C1 segment of cervical spinal cord (tissue), 14 donors: ENCODE results near the gene TOE1.

ENCODE experiments used
- DNase-seq, 14 donors: peaks; one replicate each; lab custom pipeline; 2025; lab: John Stamatoyannopoulos, UW

The TOE1 gene

DNA sequence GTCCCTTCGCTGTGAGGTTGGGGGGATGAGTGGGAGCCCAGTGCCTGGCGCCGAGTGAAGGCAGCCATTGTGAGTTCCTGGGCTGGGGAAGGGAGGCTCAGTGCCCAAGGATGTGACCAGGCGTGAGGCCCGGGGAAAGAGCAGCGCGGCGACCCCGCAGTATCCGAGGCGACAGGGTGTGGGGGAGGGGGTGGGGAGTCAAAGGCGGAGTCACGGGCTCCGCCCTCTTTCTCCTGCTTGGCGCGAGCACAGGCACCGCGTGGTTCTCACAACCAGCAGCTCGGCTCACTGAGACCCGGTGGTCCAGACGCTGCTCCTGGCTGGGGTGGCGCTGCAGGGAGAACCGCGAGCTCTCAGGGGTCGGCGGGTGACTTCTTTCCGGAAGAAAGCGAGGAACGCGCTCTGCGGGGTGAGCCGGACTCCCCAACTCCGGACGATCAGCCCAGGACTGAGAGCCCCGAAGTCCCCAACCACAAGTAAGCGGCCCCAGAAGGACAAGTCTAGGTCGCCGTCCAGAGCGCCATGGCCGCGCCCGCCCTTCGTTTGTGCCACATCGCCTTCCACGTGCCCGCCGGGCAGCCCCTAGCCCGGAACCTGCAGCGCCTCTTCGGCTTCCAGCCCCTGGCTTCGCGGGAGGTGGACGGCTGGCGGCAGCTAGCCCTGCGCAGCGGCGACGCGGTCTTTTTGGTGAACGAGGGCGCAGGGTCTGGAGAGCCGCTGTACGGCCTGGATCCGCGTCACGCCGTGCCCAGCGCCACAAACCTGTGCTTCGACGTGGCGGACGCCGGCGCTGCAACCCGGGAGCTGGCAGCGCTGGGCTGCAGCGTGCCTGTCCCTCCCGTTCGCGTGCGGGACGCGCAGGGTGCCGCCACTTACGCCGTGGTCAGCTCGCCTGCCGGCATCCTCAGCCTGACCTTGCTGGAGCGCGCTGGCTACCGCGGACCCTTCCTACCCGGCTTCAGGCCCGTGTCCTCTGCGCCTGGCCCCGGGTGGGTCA lies 13.0 kb upstream of the TOE1 start, which contains the start of gene HPDL:
HPDL (plus strand) TSS at position 269 of the 997 bp plus-strand sequence; CDS start at position 523, 254 bp downstream.
- peak in 13 of 14 donors; percentile 26 to 87 (median 72) for DNase-seq

DNA sequence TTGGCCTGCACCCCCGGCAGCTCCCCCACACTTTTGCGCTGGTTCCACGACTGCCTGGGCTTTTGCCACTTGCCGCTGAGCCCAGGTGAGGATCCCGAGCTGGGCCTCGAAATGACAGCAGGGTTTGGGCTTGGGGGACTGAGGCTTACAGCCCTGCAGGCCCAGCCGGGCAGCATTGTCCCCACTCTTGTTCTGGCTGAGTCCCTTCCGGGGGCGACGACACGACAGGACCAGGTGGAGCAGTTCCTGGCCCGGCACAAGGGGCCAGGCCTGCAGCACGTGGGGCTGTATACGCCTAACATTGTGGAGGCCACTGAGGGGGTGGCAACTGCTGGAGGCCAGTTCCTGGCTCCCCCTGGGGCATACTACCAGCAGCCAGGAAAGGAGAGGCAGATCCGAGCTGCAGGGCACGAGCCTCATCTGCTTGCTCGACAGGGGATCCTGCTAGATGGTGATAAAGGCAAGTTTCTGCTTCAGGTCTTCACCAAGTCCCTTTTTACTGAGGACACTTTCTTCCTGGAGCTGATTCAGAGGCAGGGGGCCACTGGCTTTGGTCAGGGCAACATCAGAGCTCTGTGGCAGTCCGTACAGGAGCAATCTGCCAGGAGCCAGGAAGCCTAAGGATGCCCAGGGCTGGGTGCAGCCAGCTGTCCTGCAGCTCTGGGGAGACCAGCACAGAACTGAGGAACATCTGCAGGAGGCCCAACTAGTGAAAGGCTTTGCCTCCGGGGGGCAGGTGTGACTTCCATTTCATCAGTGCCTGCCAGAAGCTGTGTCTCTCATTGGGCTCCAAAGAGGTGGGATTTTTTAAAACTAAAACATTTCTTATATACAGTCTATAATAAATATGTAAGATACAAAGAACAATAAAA lies 12.1 kb upstream of the TOE1 start:
- DNase-seq: peak in 2 of 14 donors; percentile 25 to 34

DNA sequence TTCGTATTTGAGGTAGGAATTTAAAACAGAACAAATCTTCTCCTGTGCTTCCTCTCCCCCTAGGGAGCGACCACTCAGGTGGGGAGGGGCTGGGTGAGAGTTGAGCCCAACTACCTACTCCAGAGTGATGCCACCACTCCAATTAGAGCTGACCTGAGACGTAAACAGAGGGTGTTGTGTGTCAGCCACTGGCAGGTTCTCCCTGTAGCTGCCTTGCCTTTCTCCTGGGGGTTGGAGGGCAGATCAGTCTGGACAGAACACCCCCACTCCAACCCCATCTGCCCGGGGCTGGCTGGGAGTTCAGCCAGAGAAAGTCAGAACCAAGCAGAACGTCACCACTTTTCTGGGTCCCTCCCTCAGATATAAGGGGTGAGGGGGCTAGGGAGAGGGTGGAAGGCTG lies 11.3 kb upstream of the TOE1 start:
- DNase-seq: peak in 1 of 14 donors; percentile 4

DNA sequence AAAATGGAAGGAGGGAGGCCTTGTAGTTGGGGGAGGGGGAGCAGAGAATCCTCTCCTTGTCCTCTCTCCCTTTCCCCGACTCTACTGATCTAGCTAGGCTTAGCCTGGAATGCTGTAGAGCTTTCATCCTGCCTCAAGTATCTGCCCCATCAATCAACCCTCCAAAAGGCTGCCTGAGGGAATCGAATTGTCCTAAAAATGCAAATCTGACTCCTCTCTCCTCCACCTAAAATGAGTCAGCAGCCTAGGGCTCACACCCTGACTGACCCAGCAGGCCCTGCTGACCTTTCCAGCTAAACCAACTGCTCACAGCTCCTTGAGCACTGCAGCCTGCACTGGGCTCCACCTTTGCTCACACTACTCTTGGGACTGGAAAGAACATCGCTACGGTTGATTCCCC lies 10.5 kb upstream of the TOE1 start:
- no peak for DNase-seq

DNA sequence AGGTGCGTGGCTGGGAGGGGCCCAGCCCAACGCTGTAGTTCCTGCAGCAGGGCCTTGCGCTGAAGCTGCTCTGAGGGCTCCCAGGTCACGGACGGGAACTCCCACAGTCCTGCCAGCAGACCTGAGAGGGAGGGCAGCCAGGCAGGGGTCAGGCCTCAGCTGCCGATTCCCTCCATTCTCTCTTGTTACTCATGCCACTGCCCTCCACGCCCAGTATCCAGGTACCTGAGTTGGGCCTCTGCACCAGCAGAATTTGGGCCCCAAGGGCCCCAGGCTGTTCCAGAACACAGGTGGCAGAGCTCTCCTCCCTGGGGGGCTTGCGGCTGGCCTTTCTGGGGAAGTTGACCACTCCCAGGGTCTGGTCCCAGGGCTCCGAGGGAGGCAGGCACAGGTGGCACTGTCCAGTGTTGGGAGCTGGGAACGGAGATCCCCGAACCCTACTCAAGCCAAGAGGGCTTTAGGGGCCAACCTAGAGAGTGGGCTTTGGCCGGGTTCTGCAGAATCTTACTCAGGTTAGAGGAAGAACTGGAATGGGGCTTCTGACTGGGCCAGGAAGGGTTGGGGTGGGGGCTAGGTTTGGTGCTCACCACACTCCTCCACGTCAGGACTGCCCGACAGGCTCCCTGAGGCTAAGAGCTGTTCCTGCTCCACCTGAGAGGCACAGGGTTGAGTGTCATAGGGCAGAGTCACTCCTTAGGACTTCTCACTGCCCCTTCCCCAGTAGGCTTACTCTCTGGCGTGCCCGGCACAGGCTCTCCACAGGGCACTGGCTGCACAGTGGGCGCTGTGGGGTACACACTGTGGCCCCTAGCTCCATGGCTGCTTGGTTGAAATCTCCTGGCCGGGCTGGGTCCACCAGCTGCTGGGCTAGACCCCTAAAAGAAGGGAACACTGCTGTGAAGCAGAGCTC lies 8.3 kb upstream of the TOE1 start:
- no peak for DNase-seq

DNA sequence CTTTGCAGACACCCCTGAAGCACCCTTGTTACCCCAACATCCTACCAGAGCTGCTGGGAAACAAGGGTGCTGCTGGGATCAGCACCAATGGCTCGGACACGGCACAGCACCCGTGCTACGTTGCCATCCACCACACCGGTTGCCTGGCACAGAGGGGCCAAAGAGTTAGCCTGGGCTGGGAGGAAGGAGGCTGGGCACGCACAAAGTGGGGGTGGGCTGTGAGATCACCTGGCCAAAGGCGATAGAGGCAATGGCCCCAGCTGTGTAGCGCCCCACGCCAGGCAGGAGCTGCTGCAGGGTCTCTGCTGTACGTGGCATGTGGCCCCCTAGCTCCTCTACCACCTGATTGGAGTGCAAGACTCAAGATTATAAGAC lies 7.6 kb upstream of the TOE1 start:
- DNase-seq: no peak

DNA sequence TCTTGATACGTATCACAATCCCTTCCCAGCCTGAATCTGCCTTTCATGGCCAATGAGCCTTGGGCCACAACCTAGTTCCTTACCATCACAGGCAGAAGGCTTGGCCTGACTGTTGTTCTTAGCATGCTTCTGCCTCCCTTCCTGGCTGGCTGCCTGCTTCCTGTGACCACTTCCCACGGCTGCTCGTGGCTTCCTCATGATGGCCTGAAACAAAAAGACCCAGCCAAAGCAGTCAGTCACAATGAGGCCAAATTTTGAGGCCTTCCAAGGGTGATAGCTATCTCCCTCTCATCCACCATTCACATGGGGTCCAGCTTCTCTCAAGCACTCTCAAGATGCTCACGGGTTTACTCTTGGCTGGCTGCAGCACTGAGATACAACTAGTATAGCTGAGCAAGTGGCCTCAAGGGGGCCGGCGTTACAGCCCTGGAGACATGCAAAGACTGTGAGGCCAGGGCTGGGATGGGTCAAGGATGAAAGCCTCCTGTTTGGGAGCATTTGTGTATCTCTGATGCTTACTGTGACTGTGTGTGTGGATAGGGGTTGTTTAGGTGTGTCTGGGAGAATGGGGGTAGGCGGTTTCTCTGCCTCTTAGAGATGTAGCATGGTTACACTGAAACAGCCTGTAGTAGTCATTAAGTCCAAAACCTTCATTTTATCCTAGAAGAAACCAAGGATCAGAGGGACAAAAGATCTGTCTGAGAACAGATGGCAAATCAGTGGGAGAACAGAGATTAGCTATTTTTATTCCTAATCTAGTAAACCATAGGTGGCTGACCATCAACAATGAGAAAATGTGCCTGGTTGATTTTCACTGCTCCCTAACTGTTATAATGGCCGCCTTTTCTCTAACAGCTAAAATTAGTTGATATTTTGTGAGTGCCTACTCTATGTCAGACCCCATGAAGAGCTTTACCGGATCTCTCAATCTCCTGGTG lies 5.4 kb upstream of the TOE1 start:
- peak in 7 of 14 donors; percentile 6 to 90 (median 22) for DNase-seq

DNA sequence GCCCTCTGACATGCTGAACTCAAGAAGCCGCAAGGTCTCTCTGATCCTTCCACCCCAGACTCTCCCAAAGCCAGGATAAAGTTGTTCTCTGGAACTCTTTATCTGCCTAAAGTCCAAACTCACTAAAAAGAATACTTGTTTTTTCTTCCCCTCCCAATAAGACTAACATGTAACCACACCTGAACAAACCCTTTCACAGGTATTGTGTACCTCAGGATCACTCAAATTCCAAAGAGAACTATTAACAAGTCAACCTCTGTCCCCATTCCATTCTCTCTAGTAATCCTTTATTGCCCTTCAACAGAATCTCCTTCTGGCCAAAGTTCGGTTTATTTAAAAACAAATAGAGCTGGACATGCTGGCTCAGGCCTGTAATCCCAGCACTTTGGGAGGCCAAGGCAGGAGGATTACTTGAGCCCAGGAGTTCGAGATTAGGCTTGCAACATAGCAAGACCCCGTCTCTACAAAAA lies 4.1 kb upstream of the TOE1 start:
- no peak for DNase-seq

DNA sequence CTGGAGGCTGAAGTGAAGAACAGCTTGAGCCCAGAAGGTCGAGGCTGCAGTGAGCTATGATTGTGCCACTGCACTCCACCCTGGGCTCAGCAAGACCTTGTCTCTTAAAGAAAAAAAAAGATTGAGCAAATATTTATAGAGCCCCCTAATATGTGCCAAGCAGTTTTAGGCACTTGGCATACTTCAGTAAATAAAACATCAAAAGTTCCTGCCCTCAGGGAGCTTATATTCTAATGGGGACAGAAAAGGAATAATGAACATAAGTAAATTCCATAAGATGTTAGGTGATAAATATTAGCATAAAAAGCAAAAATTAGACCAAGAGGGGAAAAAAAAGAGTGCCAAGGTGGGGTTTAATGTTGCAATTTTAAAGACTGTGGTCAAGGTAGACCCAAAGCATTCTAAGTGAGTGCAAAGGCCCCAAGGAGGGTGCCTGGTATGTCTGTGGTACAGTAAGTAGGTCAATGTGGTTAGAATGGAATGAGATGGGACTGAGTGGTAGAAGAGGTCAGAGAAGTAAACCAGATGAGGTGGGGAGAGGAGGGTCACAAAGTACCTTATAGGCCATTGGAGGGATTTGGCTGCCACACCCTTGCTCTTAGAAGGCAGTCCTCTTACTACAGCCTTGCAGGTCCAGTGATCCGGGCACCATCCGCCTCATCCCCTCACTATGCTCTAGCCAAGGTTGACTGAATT lies 2.2 kb upstream of the TOE1 start:
- no peak for DNase-seq

DNA sequence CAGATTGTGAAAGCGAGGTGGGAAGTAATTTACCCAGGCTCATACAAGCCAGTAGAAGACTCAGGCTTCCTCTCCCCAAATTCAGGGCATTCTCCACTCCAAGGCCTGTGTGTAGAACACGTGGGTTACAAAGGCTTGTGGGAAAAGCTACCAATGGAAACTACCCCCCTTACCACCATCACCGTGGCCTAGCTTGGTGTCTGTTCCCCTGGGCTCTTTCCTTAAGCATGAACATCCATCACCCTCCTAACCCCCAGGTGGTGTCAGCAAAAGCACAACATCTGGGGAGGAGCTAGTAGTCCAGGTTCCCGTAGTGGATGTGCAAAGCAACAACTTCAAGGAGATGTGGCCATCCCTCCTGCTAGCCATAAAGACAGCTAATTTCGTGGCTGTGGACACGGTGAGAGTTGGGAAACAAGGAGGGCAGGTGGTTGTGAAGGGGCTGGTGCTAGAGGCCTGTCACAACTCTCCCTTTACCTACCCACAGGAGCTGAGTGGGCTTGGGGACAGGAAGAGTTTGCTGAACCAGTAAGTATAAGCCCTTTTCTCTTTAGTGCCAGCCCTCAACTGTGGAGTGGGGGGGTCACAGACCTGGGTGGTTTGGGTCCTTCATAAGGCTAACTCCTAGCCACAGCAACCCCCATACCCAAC lies 971 bp downstream of the TOE1 start:
- DNase-seq: peak in 1 of 14 donors; percentile 32

DNA sequence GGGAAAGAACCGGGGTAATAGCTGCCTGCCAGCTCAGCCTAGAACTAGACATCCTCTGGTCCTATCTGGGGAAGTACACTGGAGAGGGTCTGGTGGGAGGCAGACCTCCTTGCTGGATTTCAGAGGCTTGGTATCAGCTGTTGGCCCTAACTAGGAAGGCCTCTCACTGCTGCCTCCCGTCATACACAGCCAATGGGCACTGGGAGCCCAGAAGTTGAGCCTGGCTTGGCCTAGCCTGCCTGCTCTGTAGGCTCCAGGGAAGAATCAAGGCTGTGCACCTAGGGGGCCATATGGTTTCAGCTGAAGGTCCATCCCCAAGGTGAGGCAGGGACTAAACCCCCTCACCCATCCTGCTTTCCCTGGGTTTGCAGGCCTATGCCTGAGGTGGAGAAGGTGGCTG lies 4.5 kb downstream of the TOE1 start:
- no peak for DNase-seq

DNA sequence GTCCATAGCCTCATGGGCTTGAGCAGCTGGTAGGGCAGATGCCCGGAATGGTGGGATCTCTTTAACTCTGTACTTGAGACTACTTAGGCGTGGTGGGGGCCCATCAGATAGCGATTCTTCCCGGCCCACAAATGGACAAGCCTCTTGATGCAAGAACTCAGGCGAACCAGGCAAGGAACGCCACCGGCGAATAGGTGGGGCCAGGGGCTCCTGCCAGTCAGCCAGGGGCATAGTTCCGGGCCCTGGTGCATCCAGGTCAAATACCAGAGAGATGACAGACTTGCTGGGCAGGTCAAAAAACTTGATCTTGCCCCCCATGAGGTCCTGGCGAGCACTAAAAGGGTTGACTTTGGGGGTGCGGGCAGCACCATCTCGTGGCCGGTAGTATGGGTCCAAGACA lies 5.0 kb downstream of the TOE1 start:
- no peak for DNase-seq

DNA sequence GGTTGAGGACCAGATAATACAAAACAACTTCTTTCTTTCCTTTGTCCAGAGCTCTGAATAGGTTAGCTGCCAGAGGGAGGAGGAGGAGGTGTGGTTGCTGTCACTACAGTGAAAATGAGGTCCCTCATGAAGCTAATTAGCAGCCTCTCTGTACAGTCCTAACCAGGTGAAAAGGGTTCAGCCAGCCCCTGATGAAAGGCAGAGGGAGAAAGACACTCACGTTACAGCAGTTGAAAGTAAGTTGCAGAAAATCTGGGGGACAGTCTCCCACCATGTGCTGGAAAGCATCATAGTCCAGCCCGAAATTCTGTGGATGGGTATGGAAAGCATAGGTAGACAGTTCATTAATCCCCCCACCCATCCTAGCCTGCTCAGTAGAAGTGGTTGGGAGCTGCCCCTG lies 6.5 kb downstream of the TOE1 start:
- no peak for DNase-seq

DNA sequence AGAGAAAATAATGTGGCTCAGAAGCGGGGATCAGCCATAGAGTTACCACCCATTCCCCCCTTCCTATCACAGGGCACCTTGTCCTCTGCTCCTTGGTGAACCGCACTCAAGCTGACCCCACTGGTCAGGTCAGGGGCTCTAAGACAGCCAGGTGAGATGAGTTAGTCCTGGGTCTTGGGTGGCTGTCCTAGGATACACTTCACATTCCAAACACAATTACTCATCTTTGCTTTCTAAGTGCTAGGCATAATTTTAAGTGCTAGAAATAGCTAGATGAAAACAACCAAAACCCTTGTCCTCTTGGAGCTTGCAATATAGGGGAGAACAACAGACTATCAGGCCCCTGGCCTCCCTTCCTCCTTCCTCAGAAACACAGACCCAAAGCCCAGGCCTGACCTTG lies 8.1 kb downstream of the TOE1 start:
- no peak for DNase-seq

DNA sequence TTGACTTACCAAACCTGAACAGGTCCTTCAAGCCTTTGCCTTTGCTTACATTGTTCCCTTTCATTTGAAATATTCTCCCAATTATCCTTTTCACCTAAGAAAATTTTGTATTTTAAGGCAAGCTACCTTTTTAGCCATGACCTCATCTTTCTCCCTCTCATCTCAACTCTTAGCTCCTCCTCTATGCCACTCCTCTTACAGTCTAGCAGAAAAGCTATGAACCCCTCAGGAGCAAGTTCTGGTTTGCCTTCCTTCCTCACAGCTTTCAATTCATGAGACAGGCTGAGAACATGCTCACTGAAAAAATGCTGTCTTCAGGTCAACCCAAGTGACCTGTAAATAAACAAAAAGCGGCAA lies 8.6 kb downstream of the TOE1 start:
- no peak for DNase-seq

DNA sequence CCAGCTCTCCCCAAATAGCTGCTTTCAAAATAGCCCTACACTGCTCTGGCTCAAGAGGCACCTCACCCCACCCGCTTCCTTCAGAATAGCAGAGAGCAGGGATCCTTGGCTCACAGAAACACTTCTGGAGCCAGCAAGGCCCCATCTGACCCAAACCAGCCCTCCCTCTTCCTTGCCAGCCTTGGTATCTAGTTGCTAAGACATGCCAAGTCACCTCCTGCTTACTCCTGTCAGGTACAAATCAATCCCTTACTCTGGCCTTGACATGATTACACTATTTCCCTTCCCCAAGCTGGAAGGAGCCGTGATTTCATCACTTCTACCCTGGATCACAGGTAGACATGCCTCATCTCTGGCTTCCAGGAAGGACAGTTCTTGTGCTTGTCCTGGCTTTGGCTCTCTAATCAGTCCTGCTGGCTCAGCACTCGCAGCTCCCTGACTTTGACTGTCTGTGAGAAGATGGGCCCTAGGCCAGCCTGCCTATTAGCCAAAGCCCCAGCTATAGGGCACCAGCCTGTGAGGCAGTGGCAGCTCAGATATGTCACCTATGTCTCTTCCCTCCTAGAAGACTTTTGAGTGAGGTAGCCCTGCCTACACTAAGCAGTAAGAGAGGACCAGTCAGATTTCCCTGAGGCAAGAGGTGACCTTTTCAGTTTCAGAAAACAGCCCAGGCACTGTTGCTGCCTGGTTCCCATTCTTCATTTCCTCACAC lies 9.2 kb downstream of the TOE1 start:
- peak in 5 of 14 donors; percentile 19 to 97 (median 36) for DNase-seq

DNA sequence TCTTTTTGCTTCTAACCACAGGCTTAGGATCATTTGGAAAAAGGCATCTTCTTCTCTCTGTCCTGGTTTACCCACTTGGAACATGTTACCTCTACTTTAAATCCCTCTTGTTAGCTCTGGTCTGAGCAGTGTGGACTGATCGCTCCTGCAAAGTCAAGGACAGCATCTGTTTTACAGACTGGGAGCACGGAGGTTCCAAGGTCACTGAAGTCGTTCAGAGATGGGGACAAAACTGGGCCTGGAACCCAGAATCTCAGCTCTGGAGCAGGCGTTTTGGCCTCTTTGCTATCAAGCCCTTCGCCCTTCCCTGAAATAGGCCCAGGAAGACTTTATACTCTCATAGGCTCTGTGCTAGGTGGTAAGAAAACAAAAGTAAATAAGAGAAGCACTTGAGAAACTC lies 11.5 kb downstream of the TOE1 start:
- DNase-seq: no peak

DNA sequence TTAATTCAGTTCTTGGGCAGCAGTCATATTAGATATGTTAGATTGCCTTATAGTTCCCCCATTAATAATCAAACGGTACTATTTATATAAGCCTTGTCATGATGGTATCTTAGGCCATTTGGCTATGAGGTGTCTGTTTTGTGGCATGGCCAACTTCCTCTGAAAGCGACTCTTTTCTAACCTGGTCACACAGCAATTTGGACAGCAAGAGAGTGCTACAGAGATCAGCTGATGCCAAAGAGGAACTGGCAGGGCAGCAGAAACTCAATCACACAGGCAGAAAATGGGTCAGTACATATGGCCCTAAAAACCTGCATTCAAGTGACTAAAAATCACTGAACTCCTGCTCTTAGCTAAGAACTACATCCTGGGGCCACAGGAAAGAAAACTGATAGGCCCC lies 13.7 kb downstream of the TOE1 start:
- peak in 2 of 14 donors; percentile 26 to 74 for DNase-seq
